GM13977 (cell line): ENCODE results near the gene TECR.

ENCODE experiments used
- DNase-seq: peaks from one replicate; pipeline ENCODE4 v3.0.0; 2012; ENCODE audit warnings: low spot score
- in situ Hi-C: fragments of 300-500 bp; cut with MboI; formaldehyde crosslinking; loops from one replicate; pipeline ENCODE4 v1.12.0; 2022; ENCODE audit warnings: low sequenced_read_pairs, low pct_unique_long_range_greater_than_20kb, mixed read lengths, inconsistent platforms; ENCODE audit not compliant: unreplicated experiment
- TF ChIP-seq, protein P1 (sequence below): IDR thresholded peaks from 2 replicates; pipeline ENCODE4 v1.5.1; 2012; ENCODE audit warnings: mild to moderate bottlenecking, control low read depth; ENCODE audit not compliant: insufficient read depth; ENCODE audit errors: extremely low read depth, missing control alignments

The TECR gene

DNA sequence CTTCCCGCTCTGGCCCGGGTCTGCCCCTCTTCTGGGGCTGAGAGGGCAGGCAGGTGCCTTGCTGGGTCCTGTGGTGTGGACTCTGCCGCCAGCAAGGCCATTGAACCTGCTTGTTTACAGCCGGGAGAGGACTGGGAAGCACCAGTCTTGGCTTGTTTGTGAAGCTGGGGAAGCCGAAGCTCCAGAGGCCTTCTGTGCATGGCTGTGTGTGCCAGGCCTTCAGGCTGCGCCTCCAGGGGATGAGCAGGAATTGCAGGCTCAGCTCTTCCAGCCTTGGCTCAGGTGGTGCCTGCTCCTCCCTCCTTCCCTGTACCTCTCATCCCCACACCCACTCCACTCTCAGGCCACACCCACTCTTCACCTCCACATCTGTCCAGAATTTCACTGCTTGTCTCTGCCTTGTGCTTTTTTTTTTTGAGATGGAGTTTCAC lies 25.0 kb downstream of the TECR start:
- DNase-seq: no peak
- in situ Hi-C loops: no loop called here
- TF ChIP-seq, protein P1, sequence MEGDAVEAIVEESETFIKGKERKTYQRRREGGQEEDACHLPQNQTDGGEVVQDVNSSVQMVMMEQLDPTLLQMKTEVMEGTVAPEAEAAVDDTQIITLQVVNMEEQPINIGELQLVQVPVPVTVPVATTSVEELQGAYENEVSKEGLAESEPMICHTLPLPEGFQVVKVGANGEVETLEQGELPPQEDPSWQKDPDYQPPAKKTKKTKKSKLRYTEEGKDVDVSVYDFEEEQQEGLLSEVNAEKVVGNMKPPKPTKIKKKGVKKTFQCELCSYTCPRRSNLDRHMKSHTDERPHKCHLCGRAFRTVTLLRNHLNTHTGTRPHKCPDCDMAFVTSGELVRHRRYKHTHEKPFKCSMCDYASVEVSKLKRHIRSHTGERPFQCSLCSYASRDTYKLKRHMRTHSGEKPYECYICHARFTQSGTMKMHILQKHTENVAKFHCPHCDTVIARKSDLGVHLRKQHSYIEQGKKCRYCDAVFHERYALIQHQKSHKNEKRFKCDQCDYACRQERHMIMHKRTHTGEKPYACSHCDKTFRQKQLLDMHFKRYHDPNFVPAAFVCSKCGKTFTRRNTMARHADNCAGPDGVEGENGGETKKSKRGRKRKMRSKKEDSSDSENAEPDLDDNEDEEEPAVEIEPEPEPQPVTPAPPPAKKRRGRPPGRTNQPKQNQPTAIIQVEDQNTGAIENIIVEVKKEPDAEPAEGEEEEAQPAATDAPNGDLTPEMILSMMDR: no peak

DNA sequence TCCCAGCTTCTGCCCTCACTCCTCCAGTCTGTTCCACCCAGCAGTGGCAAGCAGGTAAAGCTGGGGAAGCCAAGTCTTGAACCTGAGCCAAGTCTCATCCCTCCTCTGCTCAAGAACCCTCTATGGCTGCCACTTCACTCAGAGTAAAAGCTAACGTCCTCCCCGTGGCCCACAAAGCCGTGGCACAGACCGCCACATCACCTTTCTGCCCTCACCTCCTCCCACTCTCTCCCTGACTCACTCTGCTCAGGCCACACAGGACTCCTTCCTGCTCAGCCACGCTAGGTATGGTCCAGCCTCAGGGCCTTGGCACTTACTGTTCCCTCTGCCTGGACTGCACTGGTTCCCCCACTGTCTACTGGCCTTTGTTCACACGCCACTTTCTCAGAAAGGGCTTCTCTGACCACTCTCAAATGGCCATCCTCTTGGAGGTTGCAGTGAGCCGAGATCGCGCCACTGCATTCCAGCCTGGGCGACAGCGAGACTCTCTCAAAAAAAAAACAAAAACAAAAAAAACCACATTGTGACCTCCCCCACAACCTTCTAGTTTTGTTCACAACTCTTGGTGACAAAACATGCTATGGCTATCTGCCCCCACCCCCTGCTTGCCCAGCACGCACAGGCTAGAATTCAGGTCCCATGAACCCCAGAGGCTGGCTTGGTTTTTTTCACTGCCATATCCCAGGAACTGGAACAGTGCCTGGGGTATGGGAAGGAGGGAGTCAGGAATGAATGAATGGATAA lies 26.7 kb downstream of the TECR start:
- no peak for DNase-seq
- in situ Hi-C loops: no loop called here
- TF ChIP-seq, protein P1: no peak

DNA sequence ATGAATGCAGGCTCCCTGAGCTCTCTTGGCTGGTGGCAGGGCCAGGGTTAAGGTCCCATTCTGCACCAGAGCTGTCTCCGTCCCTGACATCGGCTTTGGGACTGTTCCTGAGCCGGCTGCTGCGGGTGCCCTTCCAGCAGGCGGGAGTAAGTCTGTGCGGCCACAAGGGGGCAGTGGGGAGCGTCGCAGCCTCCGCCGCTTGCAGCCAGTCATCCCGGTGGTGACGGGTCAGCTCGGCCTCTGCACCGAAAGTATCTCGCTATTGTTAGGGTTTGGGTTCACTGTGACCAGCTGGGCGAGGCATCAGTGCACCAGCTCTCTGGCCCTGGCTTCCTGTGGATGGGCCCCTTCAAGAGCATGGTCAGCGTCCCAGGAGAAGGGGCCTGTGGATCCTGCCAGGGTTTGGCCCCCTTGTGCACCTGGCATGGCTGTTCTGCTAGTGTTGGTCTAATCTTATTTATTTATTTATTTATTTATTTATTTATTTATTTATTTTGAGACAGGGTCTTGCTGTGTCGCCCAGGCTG lies 27.3 kb downstream of the TECR start:
- TF ChIP-seq, protein P1: peak; percentile 96
- in situ Hi-C loops: no loop called here
- DNase-seq: peak; percentile 93

DNA sequence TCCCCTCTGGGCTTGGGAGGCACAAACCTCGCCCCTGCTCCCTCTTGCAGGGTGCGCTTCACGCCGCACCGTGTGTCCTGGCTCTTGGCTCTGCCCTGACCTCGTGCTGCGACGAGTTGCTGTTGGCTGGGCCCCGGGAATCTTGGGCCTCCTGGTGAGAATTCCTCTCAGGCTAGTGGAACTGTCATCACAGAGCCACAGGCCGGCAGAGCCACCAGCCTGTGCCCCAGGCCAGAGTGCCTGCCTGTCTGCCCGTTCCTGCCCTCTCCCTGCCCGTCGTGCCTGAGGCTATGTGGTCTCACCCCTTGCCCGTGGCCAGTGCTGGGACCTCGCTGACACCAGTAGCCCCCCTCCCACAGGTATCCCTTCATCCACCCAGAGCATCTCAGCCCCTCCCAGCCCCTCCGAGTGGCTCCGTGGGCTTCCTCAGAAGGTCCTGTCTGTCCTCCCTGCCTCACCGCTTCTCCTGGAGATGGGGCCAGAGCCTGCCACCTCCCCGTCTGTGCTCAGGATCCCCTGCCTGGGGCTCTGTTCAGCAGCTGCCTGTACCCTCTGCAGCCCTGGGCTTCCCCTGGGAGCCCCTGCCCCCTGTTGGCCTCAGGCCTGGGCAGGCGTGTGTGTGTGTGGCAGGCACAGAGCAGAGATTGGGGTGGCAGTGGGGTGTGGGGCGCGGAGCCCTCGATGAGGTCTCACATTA lies 29.1 kb downstream of the TECR start:
- no peak for DNase-seq
- in situ Hi-C loops: no loop called here
- TF ChIP-seq, protein P1: no peak

DNA sequence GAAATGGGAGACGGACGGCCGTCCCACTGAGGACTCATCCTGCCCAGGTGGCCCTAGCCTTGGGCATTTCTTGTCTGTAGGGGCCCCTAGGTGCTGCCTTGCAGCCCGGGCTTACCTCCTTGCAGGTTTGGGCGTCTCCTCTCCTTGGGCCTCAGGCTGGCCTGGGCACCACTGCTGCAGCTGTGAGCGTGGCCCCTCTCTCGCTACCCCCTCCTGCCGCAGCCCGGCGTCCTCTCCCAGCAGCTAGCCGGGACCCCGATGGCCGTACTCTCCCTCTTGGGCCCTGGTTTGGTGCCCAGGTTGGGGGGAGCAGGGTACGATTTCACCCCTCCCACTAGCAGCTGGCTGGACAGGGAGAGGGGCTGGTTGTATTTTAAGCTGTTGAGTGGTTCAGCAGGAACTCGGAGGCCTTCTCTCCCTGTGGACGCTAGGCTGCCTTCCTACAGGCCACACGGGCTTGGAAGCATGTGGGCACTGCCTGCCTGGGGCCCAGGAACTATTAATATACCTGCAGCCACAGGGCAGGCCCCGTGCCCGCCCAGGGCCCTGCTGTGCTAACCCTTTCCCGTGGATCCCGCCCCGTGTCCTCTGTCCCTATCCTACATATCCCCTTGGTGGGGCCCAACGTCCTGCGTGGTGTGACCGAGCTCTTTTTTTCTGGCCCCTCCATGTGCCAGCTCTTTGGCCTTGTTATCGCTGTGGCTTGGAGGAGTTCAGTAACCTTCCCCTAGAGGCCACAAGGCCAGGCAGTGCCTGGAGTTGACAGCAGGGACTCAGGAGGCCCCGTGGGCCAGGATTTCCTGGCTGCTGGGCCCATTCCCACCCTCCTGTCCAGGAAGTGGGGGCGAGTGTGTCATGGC lies 30.8 kb downstream of the TECR start:
- no peak for DNase-seq
- in situ Hi-C loops: no loop called here
- TF ChIP-seq, protein P1: no peak

DNA sequence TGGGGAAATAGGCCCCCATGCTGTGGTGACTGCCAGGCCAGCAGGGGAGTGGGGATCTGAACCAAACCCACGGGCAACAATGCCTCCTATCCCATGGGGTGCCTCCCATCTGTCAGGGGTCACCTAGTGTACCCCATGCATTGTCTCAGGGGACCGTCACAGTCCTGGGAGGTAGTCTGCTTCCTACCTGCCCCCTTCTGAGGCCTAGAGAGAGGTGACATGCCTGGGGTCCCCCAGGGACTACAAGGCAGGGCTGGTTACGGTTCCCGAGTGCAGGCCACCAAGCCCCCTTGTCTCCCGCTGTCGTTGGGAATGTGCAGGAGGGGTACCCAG lies 31.3 kb downstream of the TECR start:
- no peak for DNase-seq
- TF ChIP-seq, protein P1: no peak
- in situ Hi-C loops: no loop called here
